ENCODE results near the gene SPARC.

- no peak for TF ChIP-seq CTCF (IDR thresholded peaks at IDR 0.05)
- no peak for TF ChIP-seq EZH2 (IDR thresholded peaks at IDR 0.05)
These were observed 704 bp downstream of the SPARC start for GRCh38 chr5:151685749-151686673.
